ENCODE results near the gene CFB.

- TF ChIP-seq CTCF (IDR thresholded peaks at IDR 0.05; ENCODE audit: extremely low read depth in 1 of 2, insufficient read depth in 1 of 2, low read depth in 1 of 2, low read length in 2 of 2) (no peak), POLR2AphosphoS5 (IDR thresholded peaks at IDR 0.05; ENCODE audit: insufficient read depth, low read depth, low read length) (no peak), POLR2A (IDR thresholded peaks at IDR 0.05; ENCODE audit: low read depth, low read length) (no peak), EZH2 (IDR thresholded peaks at IDR 0.05; ENCODE audit: borderline replicate concordance, low read depth, low read length, severe bottlenecking) (no peak), MYC (IDR thresholded peaks at IDR 0.05; ENCODE audit: low read depth, low read length) (no peak), GATA2 (IDR thresholded peaks at IDR 0.05; ENCODE audit: insufficient read depth, insufficient read length, low read depth, low read length) (no peak), FOS (IDR thresholded peaks at IDR 0.05; ENCODE audit: borderline replicate concordance, insufficient read depth, low read length) (no peak)
- TF ChIP-seq, protein P1, sequence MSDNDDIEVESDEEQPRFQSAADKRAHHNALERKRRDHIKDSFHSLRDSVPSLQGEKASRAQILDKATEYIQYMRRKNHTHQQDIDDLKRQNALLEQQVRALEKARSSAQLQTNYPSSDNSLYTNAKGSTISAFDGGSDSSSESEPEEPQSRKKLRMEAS (IDR thresholded peaks at IDR 0.05; ENCODE audit: insufficient read depth, insufficient read length), result no peak
Observed at GRCh38 chr6:31935823-31936222, 10.1 kb upstream of the CFB start.
